K562 (cell line): ENCODE data around the gene GAS2L2. TPM values are rescaled to one million over a fixed set of nuclear protein-coding genes. Genes with fewer than 3 reads are reported as not detected.

Experiments used
- ATAC-seq: fragments of 200-7000 bp; cut with Tn5 transposase; 3 replicates; pipeline ENCODE4 v1.9.1; 2020; ENCODE audit warnings: moderate library complexity
- BruUV-seq: library from RNA; stranded (reverse); fragments of 400-500 nt; replicated peaks from 2 replicates; lab custom pipeline; 2021; lab: Mats Ljungman, UMichigan
- CTCF ChIA-PET: fragments of 300-600 bp; formaldehyde crosslinking; extraction: SDS; loops from one replicate; lab custom pipeline; 2021; ENCODE audit warnings: low intra/inter-chr PET ratio; lab: Yijun Ruan, JAX
- POLR2A ChIA-PET: fragments of 300-600, 350-650 bp; sonication (Branson Sonifier 250); formaldehyde crosslinking; extraction: SDS; loops from one replicate; lab custom pipeline; 2021; ENCODE audit warnings: antibody characterized with exemption, inconsistent platforms; lab: Yijun Ruan, JAX
- DNase-seq, 4 experiments: peaks; one replicate each; pipeline versions ENCODE4 v3.0.0 to v3.0.0-alpha.2; 2011 to 2018; ENCODE audit warnings: low spot score in 3 of 4, mixed read lengths in 3 of 4; ENCODE audit errors: extremely low read depth in 1 of 4
- FAIRE-seq: peaks from 2 replicates; lab custom pipeline; 2011; peaks lifted over from hg19 to GRCh38; lab: Jason Lieb, UNC
- H2AFZ ChIP-seq: 2 replicates; pipeline ENCODE4 v1.6.0; 2011; ENCODE audit warnings: low read depth, low read length, control low read depth, inconsistent platforms
- H3K27ac ChIP-seq: fragments of 200-600 bp; 3 replicates; pipeline ENCODE4 v1.8.0; 2011; ENCODE audit warnings: low read depth, mild to moderate bottlenecking, control low read depth, inconsistent platforms, low read length, moderate library complexity, mixed read lengths; ENCODE audit errors: extremely low read depth
- H3K27me3 ChIP-seq, 2 experiments: fragments of 300-600 bp in 1 of 2; 2 replicates in 1 of 2; 3 replicates in 1 of 2; pipeline versions ENCODE4 v1.6.0 to v1.8.0; 2011; ENCODE audit warnings: inconsistent platforms in 2 of 2, low read length in 2 of 2, mild to moderate bottlenecking in 1 of 2, mixed read lengths in 1 of 2, moderate library complexity in 1 of 2; ENCODE audit not compliant: control insufficient read depth in 2 of 2, insufficient read depth in 2 of 2
- H3K36me3 ChIP-seq: fragments of 300-600 bp; 3 replicates; pipeline ENCODE4 v1.8.0; 2011; ENCODE audit warnings: mild to moderate bottlenecking, low read length, inconsistent platforms; ENCODE audit not compliant: control insufficient read depth, insufficient read depth
- H3K4me1 ChIP-seq, 2 experiments: fragments of 200-600 bp in 1 of 2; replicated peaks in 1 of 2; 2 replicates in 1 of 2; 3 replicates in 1 of 2; pipeline versions ENCODE4 v1.5.1 to v1.8.0; 2011; ENCODE audit warnings: inconsistent platforms in 2 of 2, low read length in 2 of 2, mild to moderate bottlenecking in 1 of 2, mixed read lengths in 1 of 2, moderate library complexity in 1 of 2; ENCODE audit not compliant: control insufficient read depth in 2 of 2, insufficient read depth in 2 of 2
- H3K4me2 ChIP-seq: 2 replicates; pipeline ENCODE4 v1.6.1; 2011; ENCODE audit warnings: low read length, control low read depth, inconsistent platforms, mixed read lengths; ENCODE audit not compliant: insufficient read depth
- H3K4me3 ChIP-seq: fragments of 200-600 bp; sonication (generic), shearing (Covaris generic); 2 replicates; pipeline ENCODE4 v1.5.1; 2016; ENCODE audit warnings: control low read depth, inconsistent platforms
- H3K79me2 ChIP-seq: fragments of 200-600 bp; 3 replicates; pipeline ENCODE4 v1.8.0; 2011; ENCODE audit warnings: low read length, inconsistent platforms; ENCODE audit not compliant: control insufficient read depth, insufficient read depth
- H3K9ac ChIP-seq, 2 experiments: 2 replicates each; pipeline versions ENCODE4 v1.6.0 to v1.6.1; 2011; ENCODE audit warnings: low read depth in 2 of 2, low read length in 2 of 2, control low read depth in 1 of 2, inconsistent platforms in 1 of 2, mild to moderate bottlenecking in 1 of 2, mixed read lengths in 1 of 2; ENCODE audit not compliant: insufficient read depth in 1 of 2
- H3K9me1 ChIP-seq: one replicate; pipeline ENCODE4 v1.6.0; 2011; ENCODE audit warnings: inconsistent platforms, mild to moderate bottlenecking, low read length, moderate library complexity; ENCODE audit not compliant: control insufficient read depth, insufficient read depth
- H3K9me3 ChIP-seq: replicated peaks from 2 replicates; pipeline ENCODE4 v1.5.1; 2011; ENCODE audit warnings: low read depth, low read length, inconsistent platforms; ENCODE audit not compliant: control insufficient read depth, insufficient read depth
- H4K20me1 ChIP-seq: replicated peaks from 2 replicates; pipeline ENCODE4 v1.6.1; 2011; ENCODE audit warnings: low read length, inconsistent platforms, mixed read lengths; ENCODE audit not compliant: control insufficient read depth, insufficient read depth
- ATF3 ChIP-seq, 2 experiments: fragments of 450-650 bp in 1 of 2; sonication (generic) in 1 of 2; formaldehyde crosslinking in 1 of 2; IDR thresholded peaks in 1 of 2; conservative IDR thresholded peaks in 1 of 2; 2 replicates each; pipeline versions ENCODE4 v1.6.1 to v1.8.1; 2016 to 2023; ENCODE audit warnings: mild to moderate bottlenecking in 2 of 2, moderate library complexity in 2 of 2, inconsistent platforms in 1 of 2, missing genetic modification reagents in 1 of 2
- ATF7 ChIP-seq: fragments of 450-650 bp; IDR thresholded peaks from 2 replicates; pipeline ENCODE4 v1.7.1; 2014; ENCODE audit warnings: mild to moderate bottlenecking, moderate library complexity
- BMI1 ChIP-seq: fragments of 150-350 bp; IDR thresholded peaks from 2 replicates; pipeline ENCODE4 v1.6.1; 2014; ENCODE audit warnings: low read length
- CREM ChIP-seq: IDR thresholded peaks from 2 replicates; pipeline ENCODE4 v1.6.1; 2014; ENCODE audit warnings: antibody characterized with exemption, low read depth
- FOSL1 ChIP-seq: fragments of 200-800 bp; sonication (Bioruptor generic); conservative IDR thresholded peaks from 2 replicates; pipeline ENCODE4 v1.6.1; 2016; ENCODE audit warnings: missing genetic modification characterization, missing compliant biosample characterization
- JUND ChIP-seq, 2 experiments: IDR thresholded peaks; 2 replicates in 1 of 2; 3 replicates in 1 of 2; pipeline ENCODE4 v1.6.1; 2011; ENCODE audit warnings: borderline replicate concordance in 2 of 2, low read depth in 2 of 2, low read length in 2 of 2, improper control_type of control experiment in 1 of 2, missing biosample characterization in 1 of 2, missing genetic modification characterization in 1 of 2, missing genetic modification reagents in 1 of 2
- KDM1A ChIP-seq, 2 experiments: fragments of 450-650 bp; IDR thresholded peaks; 2 replicates each; pipeline ENCODE4 v1.6.1; 2016; ENCODE audit warnings: mild to moderate bottlenecking in 2 of 2
- MEF2A ChIP-seq: IDR thresholded peaks from 2 replicates; pipeline ENCODE4 v1.6.1; 2011; ENCODE audit warnings: low read depth, mild to moderate bottlenecking, low read length, moderate library complexity; ENCODE audit not compliant: control insufficient read depth
- NELFE ChIP-seq: IDR thresholded peaks from 2 replicates; pipeline ENCODE4 v1.6.1; 2011; ENCODE audit warnings: mild to moderate bottlenecking; ENCODE audit not compliant: insufficient read depth, insufficient read length
- NR4A1 ChIP-seq, 2 experiments: fragments of 250-450 bp in 1 of 2; fragments of 450-650 bp in 1 of 2; sonication (Bioruptor Pico) in 1 of 2; IDR thresholded peaks; 2 replicates each; pipeline versions ENCODE4 v1.4.0 to v1.6.1; 2016 to 2020; ENCODE audit warnings: mild to moderate bottlenecking in 2 of 2, missing compliant biosample characterization in 1 of 2, missing genetic modification characterization in 1 of 2, moderate library complexity in 1 of 2
- NRF1 ChIP-seq, 2 experiments: fragments of 450-650 bp; IDR thresholded peaks in 1 of 2; conservative IDR thresholded peaks in 1 of 2; 2 replicates each; pipeline ENCODE4 v1.6.1; 2014; ENCODE audit warnings: mild to moderate bottlenecking in 2 of 2
- POLR2H ChIP-seq: IDR thresholded peaks from 2 replicates; pipeline ENCODE4 v1.6.1; 2016; ENCODE audit warnings: missing genetic modification characterization, low read depth, mild to moderate bottlenecking, control low read depth, missing compliant biosample characterization, moderate library complexity
- ZNF740 ChIP-seq, 3 experiments: fragments of 200-800 bp in 1 of 3; sonication (Bioruptor generic) in 1 of 3; sonication (generic) in 1 of 3; formaldehyde crosslinking in 1 of 3; IDR thresholded peaks; 2 replicates each; pipeline versions ENCODE4 v1.6.1 to v1.8.0; 2016 to 2022; ENCODE audit warnings: mild to moderate bottlenecking in 2 of 3, missing compliant biosample characterization in 2 of 3, missing genetic modification characterization in 2 of 3, missing genetic modification reagents in 1 of 3
- ZNF77 ChIP-seq: fragments of 250-450 bp; sonication (Bioruptor Pico); IDR thresholded peaks from 2 replicates; pipeline ENCODE4 v1.5.0; 2020
- WGBS: fragments of 100-300 bp; shearing (Covaris generic); methylation state at CpG from one replicate; pipeline ENCODE4 v1.1.6; 2016; ENCODE audit warnings: low coverage, mixed read lengths; ENCODE audit not compliant: insufficient coverage; ENCODE audit errors: missing lambda C conversion rate; 5-methylcytosine and 5-hydroxymethylcytosine counted together
- in situ Hi-C: fragments of 300-500 bp; cut with MboI; formaldehyde crosslinking; loops from 4 replicates; pipeline ENCODE4 v1.15.0; 2018; ENCODE audit warnings: inconsistent platforms, mixed read lengths
- intact Hi-C: fragments of 100-400 bp; cut with micrococcal nuclease; formaldehyde crosslinking; loops from 2 replicates; pipeline ENCODE4 v1.14.2; 2022
- polyA plus RNA-seq, 8 experiments: library from polyadenylated mRNA; depleted of rRNA in 4 of 8; stranded (reverse) in 5 of 8; unstranded in 3 of 8; fragments of >200 nt; fragmentation: Nextera tagmentation in 2 of 8; fragmentation: Illumina TruSeq in 1 of 8; extraction: Ambion mirVana in 2 of 8; extraction: Trizol in 1 of 8; gene quantifications; 2 replicates each; pipeline versions ENCODE4 v1.2.1 to v1.2.3, GENCODE V29; 2011 to 2014; ENCODE audit warnings: inconsistent platforms in 1 of 8, missing spikeins in 1 of 8
- total RNA-seq, 7 experiments: library from RNA; depleted of rRNA in 6 of 7; stranded (reverse); fragments of >200 nt in 6 of 7; fragmentation: Illumina TruSeq in 2 of 7; extraction: Trizol in 2 of 7; gene quantifications; 2 replicates each; pipeline versions ENCODE4 v1.2.1 to v1.2.3, GENCODE V29; 2011 to 2021; ENCODE audit warnings: low replicate concordance in 1 of 7

The GAS2L2 gene
- total and polyA plus RNA-seq, 9 of the 15 experiments (the other 6 are each of a cell fraction or from before 2014, with no cell fraction given), result not detected

GRCh38 chr17:35790841-35791240, 37.8 kb upstream of the GAS2L2 start (continued):
- TF ChIP-seq MEF2A (no peak), ZNF77 (CRISPR knock-in tag) (no peak), ZNF740 (CRISPR knock-in tag; IDR thresholded peaks at IDR 0.05) (no peak), ZNF740 (tag; IDR thresholded peaks at IDR 0.05) (no peak), POLR2H (tag) (no peak), BMI1 (no peak)

- Histone ChIP-seq H3K4me1 (no peaks in the 10 kb centered on the region; a peak in 2 of 5 replicates), H4K20me1 (no peaks in the 10 kb centered on the region), H3K9me3 (no peaks in the 10 kb centered on the region), H3K4me2 (no peak overlapping the region), H2AFZ (no peak overlapping the region), H3K9ac (no peak overlapping the region), H3K27me3 (peaks cover 33 to 48% of the 10 kb centered on the region in 2 experiments; a peak in 4 of 5 replicates), H3K4me3 (no peak overlapping the region), H3K79me2 (no peaks in the 10 kb centered on the region), H3K36me3 (no peaks in the 10 kb centered on the region), H3K27ac (no peak overlapping the region), H3K9me1 (no peaks in the 10 kb centered on the region)
- 0% methylated on average over 2 of the region's 2 CpGs for WGBS
- no peak for FAIRE-seq
- ATAC-seq, result no peak
- CTCF ChIA-PET, result no interaction called here
- in situ Hi-C loops (no loop called here), intact Hi-C loops (no loop called here)
- POLR2A ChIA-PET, result interaction anchor here (0.5 to 0.6 kb wide), 3 partner anchors 15 to 188 kb away, joined by 3 read pairs; no protein-coding TSS in a partner anchor
- no peak for TF ChIP-seq NELFE
- TF ChIP-seq KDM1A (IDR thresholded peaks at IDR 0.05), result 0 out of 4 replicates have a peak, but pooled peaks of 1 of the 2 experiments have one; percentile 23
- TF ChIP-seq ATF3 (IDR thresholded peaks at IDR 0.05), result peak; percentile 77
- TF ChIP-seq ATF3 (CRISPR knock-in tag; conservative IDR thresholded peaks at IDR 0.05), result no peak
- 0 out of 4 replicates have a peak, but pooled peaks of 1 of the 2 experiments have one; percentile 18 for TF ChIP-seq NRF1 (conservative IDR thresholded peaks at IDR 0.05 in 1 of 2, IDR thresholded peaks at IDR 0.05 in 1 of 2)
- TF ChIP-seq ATF7, result peak; percentile 69; the same call in 1 of the 2 replicates
- no peak for TF ChIP-seq CREM
- peak; percentile 34; the same call in 1 of the 2 replicates for TF ChIP-seq FOSL1 (tag)
- peak; percentile 35; the same call in 1 of the 2 replicates for TF ChIP-seq JUND (IDR thresholded peaks at IDR 0.05; ENCODE audit: borderline replicate concordance, low read depth, low read length)
- peak; percentile 42; the same call in 1 of the 3 replicates for TF ChIP-seq JUND (tag; IDR thresholded peaks at IDR 0.05; ENCODE audit: borderline replicate concordance, low read depth, low read length)
- TF ChIP-seq NR4A1 (CRISPR knock-in tag; IDR thresholded peaks at IDR 0.05), result no peak
- TF ChIP-seq NR4A1 (tag; IDR thresholded peaks at IDR 0.05), result no peak
- BruUV-seq, result no TSS peak
- DNase-seq, result peak in 1 of 4 experiments; percentile 8
These were observed 35.7 kb upstream of the GAS2L2 start for GRCh38 chr17:35788477-35789368.
